Colonic mucosa (tissue), 4 donors: Measurements from ENCODE around the gene GAD1. TPM values are rescaled to one million over a fixed set of nuclear protein-coding genes. Genes with fewer than 3 reads are reported as not detected.

Source experiments
- DNase-seq: peaks from one replicate; pipeline ENCODE4 v3.0.0-alpha.2; 2020
- H3K27ac ChIP-seq: fragments of 200-600 bp; one replicate; pipeline ENCODE4 v1.8.0; 2021
- H3K27me3 ChIP-seq: fragments of 200-600 bp; one replicate; pipeline ENCODE4 v1.8.0; 2021
- H3K36me3 ChIP-seq: fragments of 200-600 bp; one replicate; pipeline ENCODE4 v1.8.0; 2021
- H3K4me1 ChIP-seq: fragments of 200-600 bp; one replicate; pipeline ENCODE4 v1.8.0; 2021; ENCODE audit warnings: mild to moderate bottlenecking
- H3K4me3 ChIP-seq: fragments of 200-600 bp; one replicate; pipeline ENCODE4 v1.8.0; 2021
- H3K9ac ChIP-seq, 2 donors: one replicate each; pipeline ENCODE4 v1.7.0; 2013; ENCODE audit warnings: control low read depth in 2 of 2, low read depth in 2 of 2, low read length in 2 of 2
- H3K9me3 ChIP-seq: fragments of 200-600 bp; one replicate; pipeline ENCODE4 v1.8.0; 2021
- intact Hi-C: fragments of 100-400 bp; cut with DNase I; formaldehyde crosslinking; loops from one replicate; pipeline ENCODE4 v1.14.1; 2022
- total RNA-seq, 2 donors: library from RNA; stranded (reverse); fragmentation: NEBNext Ultra II Directional in 1 of 2; extraction: Animal tissue kit (Norgen Biotek cat#: 25700) in 1 of 2; gene quantifications; one replicate each; pipeline ENCODE4 v1.2.1, GENCODE V29; 2021
- TF ChIP-seq, protein P1 (sequence below): fragments of 200-600 bp; IDR thresholded peaks from one replicate; pipeline ENCODE4 v1.8.0; 2022; ENCODE audit warnings: antibody characterized with exemption, mild to moderate bottlenecking
- donor health status: healthy.
- donor health status: DM: no; HTN: no; CAD: no.
- donor health status: DM: no; HTN: no; CAD: no.

The GAD1 gene
- total RNA-seq, 2 donors from 2014 or later, result 0.10 TPM; not detected in 1

DNA sequence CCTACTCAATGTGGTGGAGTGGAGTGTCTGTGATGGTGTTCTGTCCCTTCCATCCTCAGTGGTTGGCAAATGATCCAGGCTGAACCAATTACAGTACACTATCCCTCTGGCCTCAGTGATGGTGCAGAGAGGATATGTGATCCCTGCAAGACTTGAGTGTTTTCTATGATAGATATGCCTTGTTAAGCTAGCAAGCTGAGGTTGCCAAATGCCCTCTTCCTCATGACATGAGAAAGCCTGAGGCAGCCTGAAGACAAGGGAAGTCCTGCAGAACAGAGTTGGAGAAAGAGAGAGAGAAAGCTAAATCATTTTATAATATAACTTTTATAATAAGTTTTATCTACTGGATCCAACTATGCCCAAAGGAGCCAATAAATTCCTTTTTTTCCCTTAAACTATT is 70.8 kb downstream of the GAD1 start:
- no peak overlapping the region for H3K4me3 ChIP-seq
- no peak overlapping the region for H3K27ac ChIP-seq
- no peaks in the 10 kb centered on the region for H3K4me1 ChIP-seq
- H3K9ac ChIP-seq, result no peak overlapping the region
- TF ChIP-seq, protein P1, sequence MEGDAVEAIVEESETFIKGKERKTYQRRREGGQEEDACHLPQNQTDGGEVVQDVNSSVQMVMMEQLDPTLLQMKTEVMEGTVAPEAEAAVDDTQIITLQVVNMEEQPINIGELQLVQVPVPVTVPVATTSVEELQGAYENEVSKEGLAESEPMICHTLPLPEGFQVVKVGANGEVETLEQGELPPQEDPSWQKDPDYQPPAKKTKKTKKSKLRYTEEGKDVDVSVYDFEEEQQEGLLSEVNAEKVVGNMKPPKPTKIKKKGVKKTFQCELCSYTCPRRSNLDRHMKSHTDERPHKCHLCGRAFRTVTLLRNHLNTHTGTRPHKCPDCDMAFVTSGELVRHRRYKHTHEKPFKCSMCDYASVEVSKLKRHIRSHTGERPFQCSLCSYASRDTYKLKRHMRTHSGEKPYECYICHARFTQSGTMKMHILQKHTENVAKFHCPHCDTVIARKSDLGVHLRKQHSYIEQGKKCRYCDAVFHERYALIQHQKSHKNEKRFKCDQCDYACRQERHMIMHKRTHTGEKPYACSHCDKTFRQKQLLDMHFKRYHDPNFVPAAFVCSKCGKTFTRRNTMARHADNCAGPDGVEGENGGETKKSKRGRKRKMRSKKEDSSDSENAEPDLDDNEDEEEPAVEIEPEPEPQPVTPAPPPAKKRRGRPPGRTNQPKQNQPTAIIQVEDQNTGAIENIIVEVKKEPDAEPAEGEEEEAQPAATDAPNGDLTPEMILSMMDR, result no peak
- no peaks in the 10 kb centered on the region for H3K27me3 ChIP-seq
- H3K9me3 ChIP-seq, result no peaks in the 10 kb centered on the region
- no peak for DNase-seq
- no peaks in the 10 kb centered on the region for H3K36me3 ChIP-seq
- intact Hi-C loops, result no loop called here

DNA sequence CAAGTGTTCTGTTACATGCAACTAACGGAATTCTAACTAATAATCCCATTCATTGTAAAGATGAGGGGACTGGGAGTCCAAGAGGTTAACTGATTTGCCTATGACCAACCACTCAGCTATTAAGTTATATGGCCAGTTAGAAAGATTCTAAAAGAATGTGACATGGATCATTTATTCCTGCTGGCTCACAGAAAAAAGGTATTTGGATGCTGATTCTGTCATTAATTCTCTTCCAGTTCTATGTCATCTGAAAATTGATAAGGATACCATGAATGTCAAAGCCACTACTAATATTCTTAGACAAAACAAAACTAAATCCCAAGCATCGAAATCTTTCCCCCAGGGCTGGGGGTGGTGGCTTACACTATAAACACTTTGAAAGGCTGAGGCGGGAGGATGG is 71.2 kb downstream of the GAD1 start:
- Histone ChIP-seq H3K36me3 (no peaks in the 10 kb centered on the region), H3K9ac (no peak overlapping the region), H3K27me3 (no peaks in the 10 kb centered on the region), H3K27ac (no peak overlapping the region), H3K4me3 (no peak overlapping the region), H3K9me3 (no peaks in the 10 kb centered on the region), H3K4me1 (no peaks in the 10 kb centered on the region)
- TF ChIP-seq, protein P1, result no peak
- DNase-seq, result no peak
- intact Hi-C loops, result no loop called here

DNA sequence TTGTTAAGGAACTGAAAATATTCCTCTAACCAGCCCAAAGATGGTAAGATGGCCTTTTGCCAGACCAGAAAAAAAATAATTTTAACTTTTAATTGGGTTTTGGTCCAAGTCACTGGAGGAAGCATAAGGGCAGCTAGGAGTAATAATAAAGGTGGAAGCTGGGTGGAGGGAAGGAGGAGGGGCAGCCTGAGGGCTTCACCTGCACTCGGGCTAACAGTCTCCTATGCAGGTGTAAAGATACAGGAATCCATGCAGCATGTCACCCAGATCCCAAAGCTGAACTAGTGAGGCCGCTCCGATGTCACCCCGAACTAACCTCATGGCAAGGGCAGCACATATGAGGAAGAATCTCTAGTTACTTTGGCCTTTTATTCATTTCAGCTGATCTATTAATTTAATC is 75.2 kb downstream of the GAD1 start:
- Histone ChIP-seq H3K4me3 (no peak overlapping the region), H3K9me3 (no peaks in the 10 kb centered on the region), H3K36me3 (no peaks in the 10 kb centered on the region), H3K4me1 (no peaks in the 10 kb centered on the region), H3K27me3 (no peaks in the 10 kb centered on the region), H3K27ac (no peak overlapping the region), H3K9ac (no peak overlapping the region)
- intact Hi-C loops, result no loop called here
- TF ChIP-seq, protein P1, result no peak
- no peak for DNase-seq

DNA sequence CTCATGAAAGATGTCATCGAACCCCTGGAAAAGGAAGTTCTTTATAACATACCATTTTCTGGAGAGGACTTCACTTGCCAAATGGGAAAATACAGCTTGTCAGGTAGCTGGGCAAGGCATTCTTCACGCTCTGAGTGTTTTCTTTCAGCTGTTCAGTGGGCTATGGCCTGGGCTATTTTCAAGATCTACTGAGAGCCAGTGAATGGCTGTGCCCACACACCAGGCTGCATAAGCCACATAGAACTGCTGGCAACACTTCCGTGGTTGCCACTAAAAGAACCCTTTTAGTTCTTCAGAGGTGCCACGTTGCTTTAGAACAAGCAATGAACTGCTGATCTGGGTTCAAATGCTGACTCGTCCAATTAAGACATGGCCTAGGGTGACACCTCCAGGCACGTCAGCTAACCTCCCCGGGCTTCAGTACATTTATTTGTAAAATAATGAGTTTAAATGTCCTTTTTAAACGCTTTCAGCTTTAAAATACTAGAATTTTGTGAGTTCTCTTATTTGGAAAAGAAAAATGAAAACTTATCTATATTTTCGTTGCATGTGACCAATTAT is 75.8 kb downstream of the GAD1 start:
- Histone ChIP-seq H3K27ac (no peak overlapping the region), H3K9me3 (no peaks in the 10 kb centered on the region), H3K36me3 (no peaks in the 10 kb centered on the region), H3K27me3 (no peaks in the 10 kb centered on the region), H3K9ac (no peak overlapping the region), H3K4me3 (no peak overlapping the region), H3K4me1 (no peaks in the 10 kb centered on the region)
- TF ChIP-seq, protein P1, result no peak
- no peak for DNase-seq
- intact Hi-C loops, result no loop called here

DNA sequence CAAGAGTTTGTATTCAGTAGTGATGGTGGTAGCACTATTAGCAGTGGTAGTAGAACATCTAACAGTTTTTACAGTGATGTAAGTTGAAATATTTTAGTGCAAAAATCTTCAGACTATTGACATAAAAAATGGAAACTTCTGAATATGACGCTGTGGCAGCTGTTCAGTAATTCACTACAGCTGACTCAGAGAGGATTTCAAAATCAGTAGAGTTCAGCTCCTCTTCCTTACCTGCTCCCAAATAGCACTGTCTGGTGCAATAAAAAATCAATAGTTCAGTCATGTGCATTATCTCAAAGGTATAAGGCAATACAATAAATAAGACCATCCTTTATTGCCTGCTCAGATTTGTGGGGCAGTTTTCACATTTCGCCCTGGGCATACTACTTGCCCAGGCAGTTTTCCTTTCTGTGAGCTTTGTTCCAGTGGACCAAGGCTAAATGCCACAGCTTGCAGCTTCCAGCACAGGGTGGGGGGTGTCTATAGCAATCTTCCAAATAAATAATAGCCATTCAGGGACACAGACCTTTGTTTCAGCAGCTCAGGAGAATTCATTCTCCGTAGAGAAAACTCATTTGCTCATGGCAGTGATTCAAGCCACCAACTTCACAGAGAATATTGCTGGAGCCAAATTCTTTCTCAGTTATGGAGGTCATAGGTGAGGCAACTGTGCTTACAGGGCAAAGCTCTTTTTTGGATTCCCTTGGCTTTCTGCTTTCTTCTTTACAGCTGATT is 78.5 kb downstream of the GAD1 start:
- H3K27me3 ChIP-seq, result no peaks in the 10 kb centered on the region
- DNase-seq, result no peak
- H3K9me3 ChIP-seq, result no peaks in the 10 kb centered on the region
- intact Hi-C loops, result no loop called here
- no peak overlapping the region for H3K4me3 ChIP-seq
- H3K36me3 ChIP-seq, result no peaks in the 10 kb centered on the region
- no peaks in the 10 kb centered on the region for H3K4me1 ChIP-seq
- H3K9ac ChIP-seq, result no peak overlapping the region
- TF ChIP-seq, protein P1, result no peak
- no peak overlapping the region for H3K27ac ChIP-seq
